COLO829 (cell line): ENCODE data around the gene PIGH.
"Not testable (repeated sequence)": the region's sequence is repeated elsewhere in the genome, so short reads cannot be mapped to it uniquely, and the experiment has no call there.

Experiments used
- DNase-seq: peaks from one replicate; pipeline ENCODE4 v3.0.0; 2012; ENCODE audit warnings: low spot score

PIGH gene

GRCh38 chr14:67599698-67600561 is at the start of gene PIGH:
PIGH (minus strand) TSS chr14:67600268; CDS start chr14:67600203, 65 bp downstream.
- peak; percentile 89 for DNase-seq

- no peak for DNase-seq
These were observed 46.1 kb upstream of the PIGH start for GRCh38 chr14:67646131-67646530.

GRCh38 chr14:67645414-67645813 is 45.3 kb upstream of the PIGH start:
- no peak for DNase-seq

- DNase-seq = no peak
These were observed 44.4 kb upstream of the PIGH start for GRCh38 chr14:67644428-67644827.

GRCh38 chr14:67643713-67644112 is 43.6 kb upstream of the PIGH start:
- DNase-seq = no peak

- DNase-seq = no peak
These were observed 42.1 kb upstream of the PIGH start for GRCh38 chr14:67641902-67642749.

GRCh38 chr14:67641480-67641879 is 41.4 kb upstream of the PIGH start:
- DNase-seq = no peak

- no peak for DNase-seq
These were observed 38.6 kb upstream of the PIGH start for GRCh38 chr14:67638642-67639041.

GRCh38 chr14:67636361-67636919 is 36.4 kb upstream of the PIGH start:
- no peak for DNase-seq

GRCh38 chr14:67633451-67634147 is 33.5 kb upstream of the PIGH start:
- DNase-seq = no peak

- DNase-seq = no peak
These were observed 30.9 kb upstream of the PIGH start for GRCh38 chr14:67630938-67631337.

GRCh38 chr14:67630186-67630585 is 30.1 kb upstream of the PIGH start:
- no peak for DNase-seq

GRCh38 chr14:67627519-67627918 is 27.5 kb upstream of the PIGH start:
- no peak for DNase-seq

- DNase-seq = not testable (repeated sequence)
These were observed 26.1 kb upstream of the PIGH start for GRCh38 chr14:67626131-67626530.

GRCh38 chr14:67623114-67623513 is 23.0 kb upstream of the PIGH start:
- DNase-seq = no peak

- peak; percentile 71 for DNase-seq
These were observed 22.6 kb upstream of the PIGH start for GRCh38 chr14:67622675-67623074.

- no peak for DNase-seq
These were observed 20.2 kb upstream of the PIGH start for GRCh38 chr14:67620217-67620785.

- peak; percentile 94 for DNase-seq
These were observed 19.6 kb upstream of the PIGH start, which contains the start of gene ARG2 for GRCh38 chr14:67619446-67620216. ARG2 (plus strand) TSS chr14:67619920; CDS start chr14:67619978, 58 bp downstream.

GRCh38 chr14:67618617-67619063 is 18.6 kb upstream of the PIGH start:
- DNase-seq = peak; percentile 70

- DNase-seq = no peak
These were observed 10.4 kb upstream of the PIGH start for GRCh38 chr14:67610491-67610890.
